Measurements from ENCODE around the gene TMEM82.

The TMEM82 gene

GRCh38 chr1:15727424-15727823 lies 14.9 kb upstream of the TMEM82 start:
- no peaks in the 10 kb centered on the region for H3K4me1 Mint-ChIP-seq (ENCODE audit: low read depth)
- H3K9me3 Mint-ChIP-seq, result no peaks in the 10 kb centered on the region
- no peak for DNase-seq
- peaks cover 81% of the 10 kb centered on the region for H3K36me3 Mint-ChIP-seq (ENCODE audit: low read depth)
- no peaks in the 10 kb centered on the region for H3K27me3 Mint-ChIP-seq
- no peak overlapping the region for H3K4me3 Mint-ChIP-seq
- H3K27ac Mint-ChIP-seq, result no peak overlapping the region

- no peaks in the 10 kb centered on the region for H3K4me1 Mint-ChIP-seq (ENCODE audit: low read depth)
- H3K9me3 Mint-ChIP-seq, result no peaks in the 10 kb centered on the region
- no peak overlapping the region for H3K4me3 Mint-ChIP-seq
- no peaks in the 10 kb centered on the region for H3K27me3 Mint-ChIP-seq
- peaks cover 81% of the 10 kb centered on the region for H3K36me3 Mint-ChIP-seq (ENCODE audit: low read depth)
- DNase-seq, result no peak
- no peak overlapping the region for H3K27ac Mint-ChIP-seq
These were observed 14.3 kb upstream of the TMEM82 start for GRCh38 chr1:15727866-15728534.

GRCh38 chr1:15728937-15729657 lies 13.2 kb upstream of the TMEM82 start:
- DNase-seq, result no peak
- Mint-ChIP-seq H3K4me1 (ENCODE audit: low read depth) (no peaks in the 10 kb centered on the region), H3K9me3 (no peaks in the 10 kb centered on the region), H3K36me3 (ENCODE audit: low read depth) (peaks cover 84% of the 10 kb centered on the region), H3K4me3 (no peak overlapping the region), H3K27ac (no peak overlapping the region), H3K27me3 (no peaks in the 10 kb centered on the region)

GRCh38 chr1:15730423-15730822 lies 11.9 kb upstream of the TMEM82 start:
- Mint-ChIP-seq H3K9me3 (no peaks in the 10 kb centered on the region), H3K27me3 (no peaks in the 10 kb centered on the region), H3K36me3 (ENCODE audit: low read depth) (peaks cover 86% of the 10 kb centered on the region), H3K4me3 (no peak overlapping the region), H3K27ac (no peak overlapping the region), H3K4me1 (ENCODE audit: low read depth) (no peaks in the 10 kb centered on the region)
- DNase-seq, result no peak

- no peak overlapping the region for H3K4me3 Mint-ChIP-seq
- peaks cover 83% of the 10 kb centered on the region for H3K36me3 Mint-ChIP-seq (ENCODE audit: low read depth)
- no peaks in the 10 kb centered on the region for H3K9me3 Mint-ChIP-seq
- no peaks in the 10 kb centered on the region for H3K4me1 Mint-ChIP-seq (ENCODE audit: low read depth)
- no peaks in the 10 kb centered on the region for H3K27me3 Mint-ChIP-seq
- DNase-seq, result no peak
- no peak overlapping the region for H3K27ac Mint-ChIP-seq
These were observed 11.4 kb upstream of the TMEM82 start for GRCh38 chr1:15730936-15731335.

- no peak overlapping the region for H3K4me3 Mint-ChIP-seq
- DNase-seq, result no peak
- peaks cover 72% of the 10 kb centered on the region for H3K36me3 Mint-ChIP-seq (ENCODE audit: low read depth)
- H3K4me1 Mint-ChIP-seq (ENCODE audit: low read depth), result no peaks in the 10 kb centered on the region
- H3K9me3 Mint-ChIP-seq, result no peaks in the 10 kb centered on the region
- no peaks in the 10 kb centered on the region for H3K27me3 Mint-ChIP-seq
- no peak overlapping the region for H3K27ac Mint-ChIP-seq
These were observed 10.3 kb upstream of the TMEM82 start for GRCh38 chr1:15731735-15732685.

GRCh38 chr1:15732686-15733081 lies 9.6 kb upstream of the TMEM82 start:
- no peaks in the 10 kb centered on the region for H3K9me3 Mint-ChIP-seq
- peaks cover 65% of the 10 kb centered on the region for H3K36me3 Mint-ChIP-seq (ENCODE audit: low read depth)
- no peak overlapping the region for H3K4me3 Mint-ChIP-seq
- no peak overlapping the region for H3K27ac Mint-ChIP-seq
- no peak for DNase-seq
- H3K27me3 Mint-ChIP-seq, result no peaks in the 10 kb centered on the region
- no peaks in the 10 kb centered on the region for H3K4me1 Mint-ChIP-seq (ENCODE audit: low read depth)

- no peaks in the 10 kb centered on the region for H3K9me3 Mint-ChIP-seq
- H3K4me1 Mint-ChIP-seq (ENCODE audit: low read depth), result no peaks in the 10 kb centered on the region
- no peak overlapping the region for H3K27ac Mint-ChIP-seq
- no peaks in the 10 kb centered on the region for H3K27me3 Mint-ChIP-seq
- H3K4me3 Mint-ChIP-seq, result no peak overlapping the region
- H3K36me3 Mint-ChIP-seq (ENCODE audit: low read depth), result peaks cover 59% of the 10 kb centered on the region
- no peak for DNase-seq
These were observed 9.0 kb upstream of the TMEM82 start for GRCh38 chr1:15733218-15733725.

GRCh38 chr1:15733726-15734226 lies 8.5 kb upstream of the TMEM82 start:
- H3K4me1 Mint-ChIP-seq (ENCODE audit: low read depth), result no peaks in the 10 kb centered on the region
- H3K27ac Mint-ChIP-seq, result no peak overlapping the region
- no peaks in the 10 kb centered on the region for H3K9me3 Mint-ChIP-seq

GRCh38 chr1:15734296-15734695 lies 8.0 kb upstream of the TMEM82 start:
- Mint-ChIP-seq H3K36me3 (ENCODE audit: low read depth) (peaks cover 49% of the 10 kb centered on the region), H3K27me3 (no peaks in the 10 kb centered on the region), H3K9me3 (no peaks in the 10 kb centered on the region), H3K4me1 (ENCODE audit: low read depth) (no peaks in the 10 kb centered on the region), H3K27ac (no peak overlapping the region), H3K4me3 (no peak overlapping the region)
- DNase-seq, result no peak

More at GRCh38 chr1:15733726-15734226, 8.5 kb upstream of the TMEM82 start:
- no peak for DNase-seq
- Mint-ChIP-seq H3K27me3 (no peaks in the 10 kb centered on the region), H3K36me3 (ENCODE audit: low read depth) (peaks cover 54% of the 10 kb centered on the region), H3K4me3 (no peak overlapping the region)

- Mint-ChIP-seq H3K4me1 (ENCODE audit: low read depth) (no peaks in the 10 kb centered on the region), H3K4me3 (no peak overlapping the region), H3K27ac (no peak overlapping the region), H3K27me3 (no peaks in the 10 kb centered on the region), H3K36me3 (ENCODE audit: low read depth) (peaks cover 45% of the 10 kb centered on the region), H3K9me3 (no peaks in the 10 kb centered on the region)
- DNase-seq, result no peak
These were observed 7.4 kb upstream of the TMEM82 start for GRCh38 chr1:15734901-15735300.

- Mint-ChIP-seq H3K9me3 (no peaks in the 10 kb centered on the region), H3K27ac (no peak overlapping the region), H3K36me3 (ENCODE audit: low read depth) (peaks cover 43% of the 10 kb centered on the region), H3K4me3 (no peak overlapping the region), H3K4me1 (ENCODE audit: low read depth) (no peaks in the 10 kb centered on the region), H3K27me3 (no peaks in the 10 kb centered on the region)
- DNase-seq, result no peak
These were observed 6.8 kb upstream of the TMEM82 start for GRCh38 chr1:15735304-15736037.

- Mint-ChIP-seq H3K27me3 (no peaks in the 10 kb centered on the region), H3K27ac (no peak within 1 kb of the TSS), H3K4me3 (no peak within 1 kb of the TSS), H3K9me3 (no peaks in the 10 kb centered on the region), H3K4me1 (ENCODE audit: low read depth) (peaks cover 3% of the 10 kb centered on the region), H3K36me3 (ENCODE audit: low read depth) (peaks cover 35% of the 10 kb centered on the region)
- no peak for DNase-seq
These were observed 6.0 kb upstream of the TMEM82 start, which contains the start of gene SLC25A34 for GRCh38 chr1:15736038-15736891. Gene SLC25A34, plus strand, starts transcription at chr1:15736258. Its CDS starts 228 bp downstream, at chr1:15736486.
